HG02870 (cell line): ENCODE results near the gene ZDHHC7.
A peak's percentile ranks its signal among the peaks of the same experiment; 100 is the strongest.

Source experiments
- ATAC-seq: cut with Tn5 transposase; IDR thresholded peaks from one replicate; pipeline ENCODE4 v1.9.1; 2021; ENCODE audit warnings: mild to moderate bottlenecking, moderate library complexity; ENCODE audit not compliant: unreplicated experiment

The ZDHHC7 gene

DNA sequence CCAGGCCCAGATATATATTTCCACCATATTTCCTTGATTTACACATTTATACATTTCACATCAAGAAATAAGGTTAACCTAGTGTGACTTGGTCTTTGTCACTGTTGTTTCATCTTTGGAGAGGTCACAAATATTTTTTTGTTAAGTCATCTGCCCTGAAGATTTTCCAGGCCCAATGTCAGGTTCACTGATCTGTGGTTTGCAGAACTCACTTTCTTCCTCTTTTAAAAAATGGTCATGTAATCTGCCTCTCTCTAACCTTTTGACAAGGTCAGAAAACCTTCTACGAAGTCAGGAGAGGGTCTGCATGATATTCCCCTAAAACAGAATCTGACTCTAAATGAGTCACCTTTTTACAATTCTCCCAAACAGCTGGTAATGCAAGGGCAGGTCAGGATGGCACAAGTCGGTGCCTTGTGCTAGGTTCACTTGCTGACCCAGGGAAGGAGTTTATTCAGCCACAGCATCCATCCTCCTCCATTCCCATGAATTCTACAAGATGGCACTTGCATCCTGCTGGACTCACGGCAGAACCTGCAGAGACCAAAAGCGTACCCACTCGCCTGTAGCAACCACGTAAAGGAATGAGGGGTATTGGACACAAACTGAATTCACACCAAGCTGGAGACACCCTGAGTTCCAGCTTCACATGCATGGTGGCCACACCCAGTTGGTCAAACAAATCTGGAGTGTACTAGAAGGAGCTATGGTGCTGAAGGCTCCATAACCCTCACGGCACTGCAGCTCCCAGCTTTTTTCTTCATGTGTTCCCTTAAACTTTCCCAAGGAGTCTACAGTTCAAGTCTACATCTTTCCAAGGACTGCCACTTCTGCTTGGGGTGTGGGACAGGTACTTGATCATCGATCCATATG is 14.7 kb upstream of the ZDHHC7 start:
- no peak for ATAC-seq

DNA sequence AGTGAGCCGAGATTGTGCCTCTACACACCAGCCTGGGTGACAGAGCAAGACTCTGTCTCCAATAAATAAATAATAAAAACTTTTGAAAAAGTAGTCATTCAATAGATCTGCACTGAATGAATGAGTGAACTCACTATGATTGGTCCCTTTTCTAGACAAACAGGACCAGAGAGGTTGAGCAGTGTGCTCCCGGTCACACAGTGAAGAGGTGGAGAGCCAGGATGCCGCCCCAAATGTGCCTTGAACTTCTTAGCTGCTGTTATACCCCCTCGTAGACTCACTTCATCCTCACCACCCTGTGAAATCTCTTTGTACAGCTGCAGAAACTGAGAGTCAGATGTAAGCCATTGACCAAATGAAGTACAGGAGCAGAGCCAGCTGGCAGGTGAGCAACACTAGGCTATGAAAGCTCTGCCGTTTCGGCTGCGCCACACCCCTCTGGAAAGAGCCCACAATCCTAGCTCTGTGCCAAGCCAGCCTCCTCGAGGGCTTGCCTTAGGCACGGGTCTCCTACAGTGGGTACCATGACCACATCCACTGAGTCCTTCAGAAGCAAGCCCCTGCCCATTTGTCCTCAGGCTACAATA is 8.4 kb upstream of the ZDHHC7 start:
- no peak for ATAC-seq

- ATAC-seq = no peak
Observed at GRCh38 chr16:85018529-85019236, 7.3 kb upstream of the ZDHHC7 start.

GRCh38 chr16:85017633-85018032 is 6.3 kb upstream of the ZDHHC7 start:
- no peak for ATAC-seq

DNA sequence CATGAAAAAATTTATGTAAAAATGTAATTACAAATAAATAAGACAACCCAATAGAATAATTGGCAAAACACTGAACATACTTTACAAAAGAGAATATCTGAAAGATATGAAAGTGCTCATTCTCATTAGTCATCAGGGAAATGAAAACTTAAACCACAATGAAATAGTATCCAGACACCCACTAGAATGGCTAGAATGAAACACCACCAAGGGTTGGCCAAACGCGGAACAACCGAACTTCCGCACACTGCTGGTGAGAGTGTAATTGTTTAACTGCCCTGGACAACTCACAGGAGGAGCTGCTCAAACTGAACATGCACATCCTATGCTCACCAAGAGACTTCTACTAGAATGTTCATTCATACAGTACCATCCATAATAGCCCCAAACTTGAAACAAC is 5.8 kb upstream of the ZDHHC7 start:
- peak; percentile 74 for ATAC-seq

- no peak for ATAC-seq
Observed at GRCh38 chr16:85015481-85016187, 4.3 kb upstream of the ZDHHC7 start.

DNA sequence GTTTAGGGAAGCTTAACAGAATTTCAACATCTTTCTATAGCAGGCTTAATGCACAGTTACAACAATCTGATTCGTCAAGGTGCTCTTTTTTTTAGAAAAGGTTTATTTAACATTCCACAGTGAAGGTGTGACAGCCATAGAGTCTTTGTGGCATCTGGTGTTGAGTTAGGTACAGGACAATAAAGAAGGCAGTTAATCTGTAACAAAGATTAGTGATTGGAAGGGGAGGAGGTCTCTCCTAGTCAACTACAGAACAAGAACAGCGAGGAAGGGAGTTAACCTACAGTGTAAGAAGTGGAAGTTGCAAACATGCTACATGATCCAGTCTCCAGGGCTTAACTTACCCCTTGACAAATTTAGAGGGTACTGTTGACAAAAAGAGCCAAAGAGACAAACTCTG is 3.0 kb upstream of the ZDHHC7 start:
- ATAC-seq = no peak

- no peak for ATAC-seq
Observed at GRCh38 chr16:85011846-85012284, 530 bp upstream of the ZDHHC7 start.

DNA sequence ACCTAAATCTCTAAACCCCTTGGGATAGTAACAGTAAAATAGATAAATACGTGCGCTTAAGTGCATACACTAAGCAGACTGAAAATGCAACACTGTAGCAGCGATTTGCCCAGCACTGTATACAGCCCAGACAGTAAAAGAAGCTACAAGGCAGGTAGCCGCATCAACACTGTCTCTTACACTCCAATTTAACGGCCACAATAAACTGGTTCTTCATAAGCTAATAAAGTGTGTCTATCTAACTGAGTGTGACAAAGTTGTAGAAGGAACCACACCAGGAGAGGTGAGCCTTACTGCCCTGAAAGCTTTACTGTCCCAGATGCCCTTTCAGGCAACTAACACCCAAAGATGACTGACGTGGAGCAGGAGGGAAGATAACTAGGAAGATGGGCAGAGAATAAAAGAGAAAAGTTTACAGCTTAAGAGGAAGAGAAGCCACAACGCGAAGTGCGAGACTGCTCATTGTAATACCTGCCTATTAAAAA is 847 bp downstream of the ZDHHC7 start:
- no peak for ATAC-seq

- ATAC-seq = no peak
Observed at GRCh38 chr16:85008271-85008670, 3.1 kb downstream of the ZDHHC7 start.

- no peak for ATAC-seq
Observed at GRCh38 chr16:85007496-85008214, 3.7 kb downstream of the ZDHHC7 start.

DNA sequence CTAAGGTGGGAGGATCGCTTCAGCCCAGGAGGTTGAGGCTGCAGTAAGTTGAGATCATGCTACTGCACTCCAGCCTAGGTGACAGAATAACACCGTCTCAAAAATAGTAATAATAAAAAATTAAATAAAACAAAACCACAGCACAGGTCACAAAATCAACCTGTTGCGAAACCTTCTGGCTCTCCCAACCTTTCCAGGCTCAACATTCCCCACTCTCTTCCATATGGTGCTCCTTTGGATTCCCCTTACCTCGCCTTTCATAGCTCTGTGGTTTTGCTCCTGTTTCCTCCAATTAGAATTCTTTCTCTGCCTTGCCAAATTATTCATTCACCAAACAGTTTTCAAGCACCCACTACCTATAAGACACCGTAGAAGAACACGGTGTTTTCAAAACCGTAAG is 4.7 kb downstream of the ZDHHC7 start:
- no peak for ATAC-seq

DNA sequence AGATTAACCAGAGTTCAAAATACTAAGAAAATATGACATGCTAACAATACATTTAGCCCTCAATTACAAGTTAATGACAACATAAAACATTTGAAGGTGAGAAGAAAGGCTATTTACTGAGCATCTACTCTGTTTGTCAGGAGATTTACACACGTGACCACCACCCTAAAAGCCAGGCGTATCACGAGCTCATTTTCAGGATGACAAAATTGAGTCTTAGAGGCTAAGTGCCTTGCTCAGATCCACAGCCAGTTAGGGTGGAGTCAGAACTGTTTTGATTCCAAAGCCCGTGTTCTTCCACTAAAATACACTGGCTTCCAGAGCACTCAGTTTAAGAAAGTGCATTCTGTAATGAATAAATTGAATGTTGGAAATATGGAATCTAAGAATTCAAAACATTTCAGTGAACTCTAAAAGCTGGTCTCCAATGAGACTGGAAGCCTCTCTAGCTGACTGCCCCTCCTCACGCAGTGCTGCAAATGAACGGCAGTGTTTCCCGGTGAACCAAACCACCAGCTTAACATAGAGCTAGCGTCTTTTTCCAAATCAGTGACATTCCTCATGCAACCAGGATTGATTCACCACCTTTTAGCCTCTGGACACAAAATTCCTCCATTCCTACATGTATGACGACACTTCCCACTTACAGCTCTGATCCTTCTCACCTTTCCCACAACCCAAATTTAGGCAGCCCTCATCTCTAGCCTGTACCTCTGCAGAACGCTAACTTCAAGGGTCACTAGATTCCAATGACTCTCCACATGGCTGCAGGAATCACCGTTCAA is 5.9 kb downstream of the ZDHHC7 start:
- ATAC-seq = no peak

GRCh38 chr16:85004587-85005205 is 6.6 kb downstream of the ZDHHC7 start:
- no peak for ATAC-seq

- ATAC-seq = no peak
Observed at GRCh38 chr16:85003725-85004586, 7.4 kb downstream of the ZDHHC7 start.

DNA sequence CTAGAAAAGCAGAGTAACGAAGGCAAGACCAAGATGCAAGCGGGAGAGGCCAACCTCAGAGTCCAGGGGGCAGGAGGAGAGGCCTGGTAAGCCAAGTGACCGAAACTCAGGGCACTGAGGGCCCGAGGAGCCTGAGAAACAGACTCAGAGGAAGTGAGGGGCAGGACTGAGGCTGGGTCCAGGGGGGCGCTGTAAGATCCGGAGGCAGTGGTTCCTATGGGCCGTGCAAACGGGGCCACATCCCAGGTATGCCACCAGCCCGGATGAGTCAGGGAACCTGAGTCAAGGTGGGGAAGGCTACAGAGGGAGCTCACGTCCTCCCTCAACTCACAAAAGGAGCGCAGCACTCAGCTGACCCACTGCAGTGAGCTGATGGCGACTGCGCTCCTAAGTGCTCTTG is 8.3 kb downstream of the ZDHHC7 start:
- ATAC-seq = no peak

DNA sequence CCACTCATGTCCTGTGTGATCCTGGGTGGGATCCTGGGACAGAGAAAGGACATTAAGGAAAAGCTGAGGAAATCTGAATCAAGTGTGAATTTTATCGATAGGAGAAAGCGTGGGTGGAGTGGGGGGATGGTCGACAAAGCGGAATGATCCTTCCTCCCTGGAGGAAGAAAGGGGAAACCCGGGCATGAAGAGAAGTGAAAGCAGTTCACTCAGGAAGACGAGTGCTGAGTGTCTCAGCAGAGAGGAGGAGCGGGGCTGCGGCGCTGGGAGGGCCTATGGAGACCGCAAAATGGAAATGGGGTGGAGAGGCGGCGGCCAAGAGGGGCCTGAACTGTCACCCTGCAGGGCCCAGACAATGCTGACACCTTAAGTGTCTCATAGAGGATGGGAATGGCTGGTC is 8.7 kb downstream of the ZDHHC7 start:
- ATAC-seq = no peak

GRCh38 chr16:85002099-85002541 is 9.2 kb downstream of the ZDHHC7 start:
- ATAC-seq = no peak
